Stimulated activated effector memory CD8-positive, alpha-beta T cell treated with anti-CD3 and anti-CD28 coated beads, Interleukin-12 subunit alpha, Interleukin-12 subunit beta, amount 100 ng/mL, for 72 hours (primary cell): Measurements from ENCODE around the gene CDH9.

Experiments
- ATAC-seq: fragments of 150-1000 bp; cut with Tn5 transposase; 2 replicates; pipeline ENCODE4 v1.10.0; 2021
- DNase-seq, 2 donors: peaks; one replicate each; pipeline ENCODE4 v3.0.0; 2021 to 2022; ENCODE audit warnings: low spot score in 2 of 2
- H3K27ac Mint-ChIP-seq: one replicate; pipeline ENCODE4 v1.8.0; 2022; ENCODE audit warnings: mild to moderate bottlenecking, mixed read lengths
- H3K36me3 Mint-ChIP-seq: one replicate; pipeline ENCODE4 v1.8.0; 2022; ENCODE audit warnings: mild to moderate bottlenecking, mixed read lengths
- H3K4me1 Mint-ChIP-seq: one replicate; pipeline ENCODE4 v1.8.0; 2022; ENCODE audit warnings: mixed read lengths
- H3K4me3 Mint-ChIP-seq: one replicate; pipeline ENCODE4 v1.8.0; 2022; ENCODE audit warnings: mild to moderate bottlenecking, mixed read lengths
- H3K9me3 Mint-ChIP-seq: one replicate; pipeline ENCODE4 v1.8.0; 2022; ENCODE audit warnings: mixed read lengths

CDH9 gene

GRCh38 chr5:27038476-27038875, at the start of gene CDH9:
Gene CDH9, minus strand, starts transcription at chr5:27038586. Its CDS starts 50,253 bp downstream, at chr5:26988333.
- Mint-ChIP-seq H3K4me3 (no peak within 1 kb of the TSS), H3K36me3 (no peaks in the 10 kb centered on the region), H3K9me3 (peaks cover 18% of the 10 kb centered on the region), H3K4me1 (no peaks in the 10 kb centered on the region), H3K27ac (no peak within 1 kb of the TSS)
- no peak for DNase-seq
- ATAC-seq: no peak

GRCh38 chr5:27087747-27088146, 49.4 kb upstream of the CDH9 start:
- H3K4me3 Mint-ChIP-seq: no peak overlapping the region
- H3K36me3 Mint-ChIP-seq: no peaks in the 10 kb centered on the region
- H3K9me3 Mint-ChIP-seq: peaks cover 8% of the 10 kb centered on the region
- no peak overlapping the region for H3K27ac Mint-ChIP-seq
- H3K4me1 Mint-ChIP-seq: no peaks in the 10 kb centered on the region
- ATAC-seq (no peak), DNase-seq (no peak)

GRCh38 chr5:27083449-27084415, 45.3 kb upstream of the CDH9 start:
- Mint-ChIP-seq H3K36me3 (no peaks in the 10 kb centered on the region), H3K27ac (no peak overlapping the region)

GRCh38 chr5:27080147-27080546, 41.8 kb upstream of the CDH9 start:
- Mint-ChIP-seq H3K27ac (no peak overlapping the region), H3K4me3 (no peak overlapping the region), H3K36me3 (no peaks in the 10 kb centered on the region), H3K4me1 (no peaks in the 10 kb centered on the region), H3K9me3 (peaks cover 19% of the 10 kb centered on the region)
- ATAC-seq (no peak), DNase-seq (no peak)

More at GRCh38 chr5:27083449-27084415, 45.3 kb upstream of the CDH9 start:
- no peaks in the 10 kb centered on the region for H3K4me1 Mint-ChIP-seq
- no peak for DNase-seq
- no peak overlapping the region for H3K4me3 Mint-ChIP-seq
- peaks cover 8% of the 10 kb centered on the region for H3K9me3 Mint-ChIP-seq
- no peak for ATAC-seq

GRCh38 chr5:27062451-27062850, 24.1 kb upstream of the CDH9 start:
- ATAC-seq: no peak
- DNase-seq: no peak
- no peaks in the 10 kb centered on the region for H3K4me1 Mint-ChIP-seq
- H3K36me3 Mint-ChIP-seq: no peaks in the 10 kb centered on the region
- H3K9me3 Mint-ChIP-seq: peaks cover 14% of the 10 kb centered on the region
- H3K27ac Mint-ChIP-seq: no peak overlapping the region
- H3K4me3 Mint-ChIP-seq: no peak overlapping the region

GRCh38 chr5:27048510-27048909, 10.1 kb upstream of the CDH9 start:
- Mint-ChIP-seq H3K9me3 (peaks cover 16% of the 10 kb centered on the region), H3K4me3 (no peak overlapping the region), H3K36me3 (no peaks in the 10 kb centered on the region), H3K27ac (no peak overlapping the region), H3K4me1 (no peaks in the 10 kb centered on the region)
- DNase-seq (no peak), ATAC-seq (no peak)

GRCh38 chr5:27041372-27041771, 3.0 kb upstream of the CDH9 start:
- Mint-ChIP-seq H3K36me3 (no peaks in the 10 kb centered on the region), H3K9me3 (peaks cover 18% of the 10 kb centered on the region)

GRCh38 chr5:27034565-27034964, 3.8 kb downstream of the CDH9 start:
- peaks cover 13% of the 10 kb centered on the region for H3K9me3 Mint-ChIP-seq
- no peak for ATAC-seq
- H3K4me3 Mint-ChIP-seq: no peak overlapping the region
- DNase-seq: no peak
- H3K36me3 Mint-ChIP-seq: no peaks in the 10 kb centered on the region
- no peaks in the 10 kb centered on the region for H3K4me1 Mint-ChIP-seq
- H3K27ac Mint-ChIP-seq: no peak overlapping the region

More at GRCh38 chr5:27041372-27041771, 3.0 kb upstream of the CDH9 start:
- no peak for ATAC-seq
- DNase-seq: no peak
- no peak overlapping the region for H3K27ac Mint-ChIP-seq
- H3K4me1 Mint-ChIP-seq: no peaks in the 10 kb centered on the region
- no peak overlapping the region for H3K4me3 Mint-ChIP-seq

GRCh38 chr5:27026801-27027200, 11.6 kb downstream of the CDH9 start:
- no peak overlapping the region for H3K27ac Mint-ChIP-seq
- no peak overlapping the region for H3K4me3 Mint-ChIP-seq
- peaks cover 9% of the 10 kb centered on the region for H3K9me3 Mint-ChIP-seq
- DNase-seq (no peak), ATAC-seq (no peak)
- H3K4me1 Mint-ChIP-seq: no peaks in the 10 kb centered on the region
- H3K36me3 Mint-ChIP-seq: no peaks in the 10 kb centered on the region

GRCh38 chr5:27026063-27026462, 12.3 kb downstream of the CDH9 start:
- H3K9me3 Mint-ChIP-seq: peaks cover 10% of the 10 kb centered on the region
- no peaks in the 10 kb centered on the region for H3K36me3 Mint-ChIP-seq
- H3K4me1 Mint-ChIP-seq: no peaks in the 10 kb centered on the region
- no peak for ATAC-seq
- H3K4me3 Mint-ChIP-seq: no peak overlapping the region
- no peak for DNase-seq
- H3K27ac Mint-ChIP-seq: no peak overlapping the region

GRCh38 chr5:27021471-27021870, 16.9 kb downstream of the CDH9 start:
- no peaks in the 10 kb centered on the region for H3K36me3 Mint-ChIP-seq
- DNase-seq (no peak), ATAC-seq (no peak)
- peaks cover 10% of the 10 kb centered on the region for H3K9me3 Mint-ChIP-seq
- H3K27ac Mint-ChIP-seq: no peak overlapping the region
- H3K4me1 Mint-ChIP-seq: no peaks in the 10 kb centered on the region
- H3K4me3 Mint-ChIP-seq: no peak overlapping the region

GRCh38 chr5:27020973-27021372, 17.4 kb downstream of the CDH9 start:
- Mint-ChIP-seq H3K27ac (no peak overlapping the region), H3K4me3 (no peak overlapping the region)
- no peak for DNase-seq

GRCh38 chr5:27015758-27016157, 22.6 kb downstream of the CDH9 start:
- Mint-ChIP-seq H3K36me3 (no peaks in the 10 kb centered on the region), H3K9me3 (peaks cover 6% of the 10 kb centered on the region), H3K27ac (no peak overlapping the region), H3K4me3 (no peak overlapping the region), H3K4me1 (no peaks in the 10 kb centered on the region)
- no peak for DNase-seq
- ATAC-seq: no peak

More at GRCh38 chr5:27020973-27021372, 17.4 kb downstream of the CDH9 start:
- H3K36me3 Mint-ChIP-seq: no peaks in the 10 kb centered on the region
- no peak for ATAC-seq
- no peaks in the 10 kb centered on the region for H3K4me1 Mint-ChIP-seq
- peaks cover 10% of the 10 kb centered on the region for H3K9me3 Mint-ChIP-seq

- Mint-ChIP-seq H3K9me3 (peaks cover 13% of the 10 kb centered on the region), H3K4me3 (no peak overlapping the region), H3K27ac (no peak overlapping the region), H3K4me1 (no peaks in the 10 kb centered on the region), H3K36me3 (no peaks in the 10 kb centered on the region)
- ATAC-seq: no peak
- no peak for DNase-seq
Observed at GRCh38 chr5:27011274-27011673, 27.1 kb downstream of the CDH9 start.

- Mint-ChIP-seq H3K36me3 (no peaks in the 10 kb centered on the region), H3K4me1 (no peaks in the 10 kb centered on the region), H3K27ac (no peak overlapping the region), H3K4me3 (no peak overlapping the region), H3K9me3 (peaks cover 15% of the 10 kb centered on the region)
- DNase-seq (no peak), ATAC-seq (no peak)
Observed at GRCh38 chr5:27010646-27011045, 27.7 kb downstream of the CDH9 start.

GRCh38 chr5:27009540-27009915, 28.9 kb downstream of the CDH9 start:
- Mint-ChIP-seq H3K36me3 (no peaks in the 10 kb centered on the region), H3K4me1 (no peaks in the 10 kb centered on the region), H3K4me3 (no peak overlapping the region), H3K27ac (no peak overlapping the region), H3K9me3 (peaks cover 16% of the 10 kb centered on the region)
- DNase-seq: no peak
- no peak for ATAC-seq
